Esophagus (tissue), 2 donors: Measurements from ENCODE around the gene MFAP1. TPM values are rescaled to one million over a fixed set of nuclear protein-coding genes. Genes with fewer than 3 reads are reported as not detected.

ENCODE experiments used
- H3K27ac ChIP-seq, 2 donors: one replicate each; pipeline ENCODE4 v1.5.1; 2013; ENCODE audit warnings: low read depth in 2 of 2, mild to moderate bottlenecking in 2 of 2, inconsistent platforms in 1 of 2, low read length in 1 of 2, moderate library complexity in 1 of 2
- H3K27me3 ChIP-seq, 2 donors: one replicate each; pipeline ENCODE4 v1.6.1; 2013; ENCODE audit warnings: low read length in 2 of 2, control low read depth in 1 of 2, mild to moderate bottlenecking in 1 of 2; ENCODE audit not compliant: insufficient read depth in 2 of 2, control insufficient read depth in 1 of 2
- H3K36me3 ChIP-seq, 2 donors: one replicate each; pipeline ENCODE4 v1.6.1; 2013; ENCODE audit warnings: low read length in 1 of 2; ENCODE audit not compliant: control insufficient read depth in 2 of 2, insufficient read depth in 2 of 2
- H3K4me1 ChIP-seq, 2 donors: one replicate each; pipeline ENCODE4 v1.6.1; 2013; ENCODE audit warnings: low read length in 1 of 2; ENCODE audit not compliant: control insufficient read depth in 2 of 2, insufficient read depth in 2 of 2
- H3K4me3 ChIP-seq, 2 donors: one replicate each; pipeline ENCODE4 v1.5.1; 2013; ENCODE audit warnings: low read length in 2 of 2, mild to moderate bottlenecking in 2 of 2, low read depth in 1 of 2, moderate library complexity in 1 of 2
- H3K9me3 ChIP-seq, 2 donors: one replicate each; pipeline ENCODE4 v1.6.1; 2013; ENCODE audit warnings: mild to moderate bottlenecking in 2 of 2, low read depth in 1 of 2, low read length in 1 of 2, moderate library complexity in 1 of 2; ENCODE audit not compliant: control insufficient read depth in 2 of 2, insufficient read depth in 1 of 2
- WGBS, 2 donors: extraction: QIAGEN DNeasy Blood & Tissue Kit; methylation state at CpG; one replicate each; pipeline ENCODE4 v1.1.7; 2013; 5-methylcytosine and 5-hydroxymethylcytosine counted together
- polyA plus RNA-seq, 2 donors: library from polyadenylated mRNA; stranded (reverse); fragments of 200-250 nt; gene quantifications; one replicate each; pipeline ENCODE4 v1.2.3, GENCODE V29; 2013
- donor health status: healthy with polysubstance abuse.
- donor health status: Bipolar disorder and iron deficiency.

The MFAP1 gene
- polyA plus RNA-seq, 2 donors: 7.7 to 16.8 TPM

- Histone ChIP-seq H3K27ac (no peak overlapping the region), H3K4me3 (no peak overlapping the region), H3K9me3 (no peaks in the 10 kb centered on the region), H3K36me3 (peaks cover 0 to 9% of the 10 kb centered on the region in 2 donors), H3K4me1 (no peaks in the 10 kb centered on the region), H3K27me3 (no peaks in the 10 kb centered on the region)
- 62 to 63% methylated on average over 5 of the region's 5 CpGs for WGBS, 2 donors
These were observed 54.8 kb downstream of the MFAP1 start for GRCh38 chr15:43769584-43770228.

- H3K27ac ChIP-seq: no peak overlapping the region
- whole genome bisulfite sequencing, 2 donors: 67 to 70% methylated on average over 2 of the region's 2 CpGs
- no peaks in the 10 kb centered on the region for H3K9me3 ChIP-seq
- H3K4me3 ChIP-seq: no peak overlapping the region
- H3K36me3 ChIP-seq: peaks cover 5 to 16% of the 10 kb centered on the region in 2 donors
- no peaks in the 10 kb centered on the region for H3K27me3 ChIP-seq
- H3K4me1 ChIP-seq: no peaks in the 10 kb centered on the region
These were observed 60.6 kb downstream of the MFAP1 start for GRCh38 chr15:43763819-43764446.

GRCh38 chr15:43762824-43763223, 61.7 kb downstream of the MFAP1 start:
- no peaks in the 10 kb centered on the region for H3K27me3 ChIP-seq
- no peak overlapping the region for H3K4me3 ChIP-seq
- H3K36me3 ChIP-seq: peaks cover 5 to 15% of the 10 kb centered on the region in 2 donors
- no peak overlapping the region for H3K27ac ChIP-seq
- no peaks in the 10 kb centered on the region for H3K4me1 ChIP-seq
- no peaks in the 10 kb centered on the region for H3K9me3 ChIP-seq
- 72 to 78% methylated on average over 6 of the region's 6 CpGs for WGBS, 2 donors

Other genes starting within 250 kb of the MFAP1 start
- gene PPIP5K1, start 234.5 kb downstream of the MFAP1 start, polyA plus RNA-seq: 10 to 100 TPM; 10.9 to 17.8 TPM
- gene CKMT1B, start 230.7 kb downstream of the MFAP1 start, polyA plus RNA-seq: 10 to 100 TPM; 64.6 to 87.6 TPM
- under 1 TPM; 0.11 to 0.79 TPM for gene STRC, start 205.9 kb downstream of the MFAP1 start, polyA plus RNA-seq
- gene CATSPER2, start 175.8 kb downstream of the MFAP1 start, polyA plus RNA-seq: 1 to 10 TPM; 2.1 to 7.4 TPM
- gene CKMT1A, start 130.8 kb downstream of the MFAP1 start, polyA plus RNA-seq: 10 to 100 TPM; 52.5 to 90.6 TPM
- gene PDIA3, start 78.3 kb downstream of the MFAP1 start, polyA plus RNA-seq: 100 to 1,000 TPM in 1 of 2 donors, 10 to 100 TPM in 1; 90.6 to 140 TPM
- 10 to 100 TPM; 14.5 to 15.5 TPM for gene ELL3, start 47.7 kb downstream of the MFAP1 start, polyA plus RNA-seq
- 1,000 to 10,000 TPM; 1,288 to 2,170 TPM for gene SERF2, start 32.4 kb downstream of the MFAP1 start, polyA plus RNA-seq
- under 1 TPM; 0.18 to 0.24 TPM for gene SERINC4, start 24.5 kb downstream of the MFAP1 start, polyA plus RNA-seq
- 10 to 100 TPM in 1 of 2 donors, 1 to 10 TPM in 1; 5.3 to 25.4 TPM for gene HYPK, start 24.1 kb downstream of the MFAP1 start, polyA plus RNA-seq
- gene WDR76, start 2.3 kb upstream of the MFAP1 start, polyA plus RNA-seq: 1 to 10 TPM; 2.5 to 5.0 TPM